ENCODE measurements around the gene PCNT. TPM values are rescaled to one million over a fixed set of nuclear protein-coding genes. Genes with fewer than 3 reads are reported as not detected.
A peak's percentile ranks its signal among the peaks of the same experiment; 100 is the strongest.

PCNT gene
- total RNA-seq, 6 donors from 2014 or later: 24.9 to 130 (median 44.4) TPM

GRCh38 chr21:46352164-46352515 lies 28.2 kb downstream of the PCNT start:
- DNase-seq (peak in 1 of 2 donors; percentile 77), ATAC-seq (ENCODE audit: low FRiP score in 2 of 2) (no peak)
- TF ChIP-seq POLR2A (IDR thresholded peaks at IDR 0.05) (no peak), POLR2AphosphoS5 (IDR thresholded peaks at IDR 0.05) (no peak), CTCF (IDR thresholded peaks at IDR 0.05) (no peak), EP300 (IDR thresholded peaks at IDR 0.05) (no peak)
- no peaks in the 10 kb centered on the region for H3K9me3 ChIP-seq
- no peak overlapping the region for H3K4me3 ChIP-seq
- WGBS, 2 donors: 98 to 100% methylated on average over 6 to 11 of the region's 11 CpGs
- H3K27me3 ChIP-seq: no peaks in the 10 kb centered on the region
- H3K27ac ChIP-seq: no peak overlapping the region
- H3K4me1 ChIP-seq: no peaks in the 10 kb centered on the region
- H3K36me3 ChIP-seq: peaks cover 46 to 100% (median 92%) of the 10 kb centered on the region in 4 donors

- TF ChIP-seq CTCF (IDR thresholded peaks at IDR 0.05) (no peak), POLR2A (IDR thresholded peaks at IDR 0.05) (no peak)
- DNase-seq (no peak), ATAC-seq (ENCODE audit: low FRiP score in 2 of 2) (no peak)
- no peaks in the 10 kb centered on the region for H3K27me3 ChIP-seq
- no peaks in the 10 kb centered on the region for H3K9me3 ChIP-seq
- 90 to 99% methylated on average over 14 of the region's 14 CpGs for WGBS, 2 donors
- no peak overlapping the region for H3K4me3 ChIP-seq
- no peak overlapping the region for H3K27ac ChIP-seq
- peaks cover 50 to 100% (median 91%) of the 10 kb centered on the region in 4 donors for H3K36me3 ChIP-seq
- H3K4me1 ChIP-seq: no peaks in the 10 kb centered on the region
Measured at GRCh38 chr21:46352913-46353312, 29.0 kb downstream of the PCNT start.

- Histone ChIP-seq H3K4me1 (no peaks in the 10 kb centered on the region), H3K4me3 (no peak overlapping the region), H3K27ac (no peak overlapping the region), H3K36me3 (peaks cover 47 to 99% (median 90%) of the 10 kb centered on the region in 4 donors), H3K27me3 (no peaks in the 10 kb centered on the region), H3K9me3 (no peaks in the 10 kb centered on the region)
- 96 to 98% methylated on average over 15 to 16 of the region's 16 CpGs for WGBS, 2 donors
- DNase-seq: no peak
- ATAC-seq (ENCODE audit: low FRiP score in 2 of 2): no peak
- TF ChIP-seq POLR2AphosphoS5 (IDR thresholded peaks at IDR 0.05) (no peak), CTCF (IDR thresholded peaks at IDR 0.05) (no peak), EP300 (IDR thresholded peaks at IDR 0.05) (no peak), POLR2A (IDR thresholded peaks at IDR 0.05) (no peak)
Measured at GRCh38 chr21:46354046-46354445, 30.1 kb downstream of the PCNT start.

- Histone ChIP-seq H3K9me3 (no peaks in the 10 kb centered on the region), H3K27me3 (no peaks in the 10 kb centered on the region), H3K4me1 (no peaks in the 10 kb centered on the region), H3K27ac (no peak overlapping the region), H3K4me3 (no peak overlapping the region), H3K36me3 (peaks cover 42 to 95% (median 85%) of the 10 kb centered on the region in 4 donors)
- no peak for TF ChIP-seq POLR2A (IDR thresholded peaks at IDR 0.05)
- TF ChIP-seq EP300 (IDR thresholded peaks at IDR 0.05): no peak
- no peak for TF ChIP-seq POLR2AphosphoS5 (IDR thresholded peaks at IDR 0.05)
- TF ChIP-seq CTCF (IDR thresholded peaks at IDR 0.05): no peak
- DNase-seq: no peak
- no peak for ATAC-seq (ENCODE audit: low FRiP score in 2 of 2)
- WGBS, 2 donors: 96% methylated on average over 9 to 13 of the region's 13 CpGs
Measured at GRCh38 chr21:46354518-46354917, 30.6 kb downstream of the PCNT start.

GRCh38 chr21:46355161-46356004 lies 31.4 kb downstream of the PCNT start:
- DNase-seq: no peak
- H3K9me3 ChIP-seq: no peaks in the 10 kb centered on the region
- H3K27me3 ChIP-seq: no peaks in the 10 kb centered on the region
- H3K4me1 ChIP-seq: no peaks in the 10 kb centered on the region
- peaks cover 33 to 86% (median 77%) of the 10 kb centered on the region in 4 donors for H3K36me3 ChIP-seq
- TF ChIP-seq CTCF (IDR thresholded peaks at IDR 0.05): no peak
- H3K27ac ChIP-seq: no peak overlapping the region
- ATAC-seq (ENCODE audit: low FRiP score in 2 of 2): no peak
- 94 to 95% methylated on average over 7 to 31 of the region's 33 CpGs for WGBS, 2 donors
- H3K4me3 ChIP-seq: no peak overlapping the region
